IMR-90 (cell line): ENCODE measurements around the gene MAVS. TPM values are rescaled to one million over a fixed set of nuclear protein-coding genes. Genes with fewer than 3 reads are reported as not detected.
A peak's percentile ranks its signal among the peaks of the same experiment; 100 is the strongest.

Experiments
- ATAC-seq: fragments of 200-7000 bp; cut with Tn5 transposase; 2 replicates; pipeline ENCODE4 v1.9.1; 2020; ENCODE audit warnings: low read depth, mild to moderate bottlenecking, moderate library complexity
- BruUV-seq: library from RNA; stranded (reverse); fragments of 400-500 nt; replicated peaks from 2 replicates; lab custom pipeline; 2021; lab: Mats Ljungman, UMichigan
- CTCF ChIA-PET: fragments of 300-600 bp; formaldehyde crosslinking; extraction: SDS; loops from one replicate; lab custom pipeline; 2021; ENCODE audit warnings: antibody characterized with exemption; lab: Yijun Ruan, JAX
- POLR2A ChIA-PET: fragments of 300-600 bp; sonication (Branson Sonifier 250); formaldehyde crosslinking; loops from one replicate; lab custom pipeline; 2022; ENCODE audit warnings: antibody characterized with exemption; ENCODE audit not compliant: unreplicated experiment; lab: Charles Lee
- DNase-seq: peaks from one replicate; pipeline ENCODE4 v3.0.0; 2013
- H2AFZ ChIP-seq: replicated peaks from 2 replicates; pipeline ENCODE3; 2013; ENCODE audit warnings: low read length, mild to moderate bottlenecking; ENCODE audit not compliant: poor library complexity
- H2AK5ac ChIP-seq: 2 replicates; pipeline ENCODE4 v1.6.1; 2013; ENCODE audit warnings: low read depth, low read length, inconsistent platforms
- H2AK9ac ChIP-seq: replicated peaks from 2 replicates; pipeline ENCODE3; 2013; ENCODE audit warnings: mild to moderate bottlenecking, low read depth, low read length, moderate library complexity; ENCODE audit not compliant: poor library complexity
- H2BK120ac ChIP-seq: 2 replicates; pipeline ENCODE4 v1.6.1; 2013; ENCODE audit warnings: low read depth, low read length, inconsistent platforms
- H2BK15ac ChIP-seq: 3 replicates; pipeline ENCODE4 v1.6.1; 2013; ENCODE audit warnings: low read depth, low read length, inconsistent platforms
- H2BK20ac ChIP-seq: 2 replicates; pipeline ENCODE4 v1.6.1; 2013; ENCODE audit warnings: low read depth, mild to moderate bottlenecking, inconsistent platforms, low read length, moderate library complexity
- H2BK5ac ChIP-seq: 2 replicates; pipeline ENCODE4 v1.6.1; 2013; ENCODE audit warnings: mild to moderate bottlenecking, low read depth, low read length, inconsistent platforms; ENCODE audit not compliant: poor library complexity, severe bottlenecking
- H3K14ac ChIP-seq: replicated peaks from 2 replicates; pipeline ENCODE4 v1.6.1; 2013; ENCODE audit warnings: low read depth, low read length, inconsistent platforms
- H3K18ac ChIP-seq: 2 replicates; pipeline ENCODE4 v1.6.1; 2013; ENCODE audit warnings: low read depth, low read length, control low read depth
- H3K23ac ChIP-seq: 2 replicates; pipeline ENCODE4 v1.6.1; 2013; ENCODE audit warnings: low read depth, low read length, inconsistent platforms
- H3K27ac ChIP-seq: 2 replicates; pipeline ENCODE4 v1.5.1; 2013; ENCODE audit warnings: mild to moderate bottlenecking, control low read depth, low read length; ENCODE audit not compliant: insufficient read depth
- H3K27me3 ChIP-seq: 2 replicates; pipeline ENCODE4 v1.6.1; 2013; ENCODE audit warnings: low read length; ENCODE audit not compliant: control insufficient read depth, insufficient read depth
- H3K36me3 ChIP-seq: 2 replicates; pipeline ENCODE4 v1.6.1; 2013; ENCODE audit warnings: low read length, mixed read lengths; ENCODE audit not compliant: control insufficient read depth, insufficient read depth
- H3K4ac ChIP-seq: 2 replicates; pipeline ENCODE4 v1.6.1; 2013; ENCODE audit warnings: low read depth, low read length, inconsistent platforms
- H3K4me1 ChIP-seq: 2 replicates; pipeline ENCODE4 v1.6.1; 2013; ENCODE audit warnings: low read length, mixed read lengths; ENCODE audit not compliant: control insufficient read depth, insufficient read depth
- H3K4me2 ChIP-seq: 2 replicates; pipeline ENCODE4 v1.6.1; 2013; ENCODE audit warnings: low read depth, mild to moderate bottlenecking, control low read depth, low read length, moderate library complexity
- H3K4me3 ChIP-seq: 2 replicates; pipeline ENCODE4 v1.5.1; 2013; ENCODE audit warnings: low read depth, mild to moderate bottlenecking, control low read depth, low read length, moderate library complexity; ENCODE audit not compliant: insufficient read depth
- H3K56ac ChIP-seq: 2 replicates; pipeline ENCODE4 v1.6.1; 2013; ENCODE audit warnings: low read length, inconsistent platforms; ENCODE audit not compliant: insufficient read depth; ENCODE audit errors: extremely low read depth
- H3K79me1 ChIP-seq, 2 experiments: 2 replicates each; pipeline ENCODE4 v1.6.1; 2013; ENCODE audit warnings: low read length in 2 of 2, inconsistent platforms in 1 of 2, low read depth in 1 of 2
- H3K9ac ChIP-seq: 2 replicates; pipeline ENCODE4 v1.6.1; 2013; ENCODE audit warnings: low read depth, low read length, control low read depth
- H3K9me1 ChIP-seq: 2 replicates; pipeline ENCODE4 v1.6.1; 2013; ENCODE audit warnings: low read length, inconsistent platforms; ENCODE audit not compliant: insufficient read depth
- H3K9me3 ChIP-seq: 2 replicates; pipeline ENCODE4 v1.6.1; 2013; ENCODE audit warnings: low read length; ENCODE audit not compliant: control insufficient read depth, insufficient read depth
- H4K20me1 ChIP-seq: 2 replicates; pipeline ENCODE4 v1.6.1; 2013; ENCODE audit warnings: low read length, inconsistent platforms; ENCODE audit not compliant: insufficient read depth
- H4K5ac ChIP-seq: 2 replicates; pipeline ENCODE4 v1.6.1; 2013; ENCODE audit warnings: mild to moderate bottlenecking, low read depth, low read length, control low read depth
- H4K8ac ChIP-seq, 2 experiments: 2 replicates each; pipeline ENCODE4 v1.6.1; 2013; ENCODE audit warnings: low read depth in 2 of 2, low read length in 2 of 2, control low read depth in 1 of 2, inconsistent platforms in 1 of 2
- H4K91ac ChIP-seq: 2 replicates; pipeline ENCODE4 v1.6.1; 2013; ENCODE audit warnings: low read depth, low read length, inconsistent platforms; ENCODE audit not compliant: insufficient read depth
- CEBPB ChIP-seq: IDR thresholded peaks from 2 replicates; pipeline ENCODE4 v1.6.1; 2012; ENCODE audit warnings: low read depth, low read length, improper control_type of control experiment
- MAZ ChIP-seq: IDR thresholded peaks from 2 replicates; pipeline ENCODE4 v1.6.1; 2012; ENCODE audit warnings: low read depth, mild to moderate bottlenecking, low read length, improper control_type of control experiment, moderate library complexity, borderline replicate concordance
- WGBS, 2 experiments: methylation state at CpG; one replicate each; pipeline versions ENCODE4 v1.1.5 to v1.1.7; 2013; ENCODE audit warnings: missing lambda C conversion rate in 2 of 2; ENCODE audit not compliant: insufficient read length in 1 of 2; ENCODE audit errors: extremely low coverage in 2 of 2; 5-methylcytosine and 5-hydroxymethylcytosine counted together
- dilution Hi-C: fragments of 300-500 bp; cut with HindIII; formaldehyde crosslinking; loops from one replicate; pipeline ENCODE4 v1.14.3; 2018; ENCODE audit warnings: low sequenced_read_pairs; ENCODE audit not compliant: unreplicated experiment
- in situ Hi-C: fragments of 300-500 bp; cut with MboI; formaldehyde crosslinking; loops from 3 replicates; pipeline ENCODE4 v1.14.3; 2019; ENCODE audit warnings: low sequenced_read_pairs, inconsistent platforms, mixed read lengths
- intact Hi-C: fragments of 100-400 bp; cut with micrococcal nuclease; formaldehyde crosslinking; loops from 2 replicates; pipeline ENCODE4 v1.10.0; 2022
- polyA plus RNA-seq, 3 experiments: library from polyadenylated mRNA; depleted of rRNA; stranded (reverse); fragments of >200 nt; gene quantifications; 2 replicates each; pipeline ENCODE4 v1.2.3, GENCODE V29; 2012; ENCODE audit warnings: low replicate concordance in 1 of 3
- total RNA-seq: library from RNA; depleted of rRNA; stranded (reverse); fragments of >200 nt; gene quantifications from 2 replicates; pipeline ENCODE4 v1.2.3, GENCODE V29; 2012

MAVS gene
- total and polyA plus RNA-seq, 2 of the 4 experiments (the other 2 are of a cell fraction): 10.4 to 15.6 TPM

DNA sequence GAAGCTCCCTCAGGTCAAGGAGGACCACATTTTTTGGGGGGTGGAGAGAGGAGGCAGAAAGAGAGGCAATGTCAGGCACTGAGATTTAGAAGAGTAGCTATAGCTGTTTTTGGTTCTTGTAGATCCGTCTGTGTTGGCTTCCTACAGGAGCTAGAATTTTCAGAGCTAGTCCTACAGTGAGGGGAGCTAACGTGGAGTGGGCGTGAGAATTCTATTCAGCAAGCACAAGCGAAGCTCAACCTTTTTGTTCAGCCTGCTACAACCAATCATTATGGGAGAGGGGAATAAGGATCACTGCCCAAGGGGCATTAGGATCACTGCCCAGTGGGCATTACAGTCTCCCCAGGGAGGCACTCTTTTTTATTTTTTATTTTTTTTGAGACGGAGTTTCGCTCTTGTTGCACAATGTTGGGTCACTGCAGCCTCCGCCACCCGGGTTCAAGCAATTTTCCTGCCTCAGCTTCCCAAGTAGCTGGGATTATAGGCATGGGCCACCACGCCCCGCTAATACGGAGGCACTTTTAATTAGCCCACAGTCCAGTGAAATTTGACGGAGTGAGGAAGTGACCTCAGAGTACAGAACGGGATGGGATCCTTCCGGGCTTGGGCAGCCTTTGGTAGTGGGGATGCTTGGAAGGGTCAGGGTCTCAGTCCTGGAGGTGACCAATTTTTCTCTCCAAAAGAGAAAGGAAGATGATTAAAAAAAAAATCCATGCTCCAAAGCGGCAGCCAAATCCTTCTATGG lies 41.4 kb downstream of the MAVS start:
- Histone ChIP-seq H3K4me2 (peak overlapping the region; percentile 60), H3K27ac (peak overlapping the region; percentile 97), H2AK9ac (peak overlapping the region; percentile 98), H4K5ac (peak overlapping the region; percentile 53), H3K36me3 (peaks cover 6% of the 10 kb centered on the region), H2AFZ (peak overlapping the region; percentile 93), H4K20me1 (peaks cover 35% of the 10 kb centered on the region), H3K79me1 (peaks cover 21 to 46% of the 10 kb centered on the region in 2 experiments; a peak in 3 of 4 replicates), H3K4ac (peak overlapping the region; percentile 95), H3K9ac (peak overlapping the region; percentile 88), H2AK5ac (peak overlapping the region; percentile 79), H3K27me3 (no peaks in the 10 kb centered on the region), H2BK5ac (peak overlapping the region; percentile 96), H3K9me3 (no peaks in the 10 kb centered on the region), H3K4me3 (peak overlapping the region; percentile 76), H4K8ac (peak overlapping the region; percentile 73 to 94; a peak in 2 of 4 replicates), H3K9me1 (peaks cover 6% of the 10 kb centered on the region), H2BK120ac (peak overlapping the region; percentile 42), H4K91ac (peak overlapping the region; percentile 97), H3K4me1 (peaks cover 6% of the 10 kb centered on the region; the same call in 1 of the 2 replicates), H3K23ac (peak overlapping the region; percentile 82), H3K18ac (no peak overlapping the region), H3K56ac (peak overlapping the region; percentile 52), H2BK20ac (peak overlapping the region; percentile 44; the same call in 1 of the 2 replicates), H2BK15ac (peak overlapping the region; percentile 18; the same call in 2 of the 3 replicates), H3K14ac (peak overlapping the region; percentile 97)
- ChIA-PET CTCF (interaction anchor here (0.6 to 2.2 kb wide), 8 partner anchors 10 to 284 kb away, joined by 3 to 6 read pairs (median 4); no protein-coding TSS in a partner anchor), POLR2A (interaction anchor here (0.6 kb wide), 1 partner anchor 187 kb away, joined by 3 read pairs; no protein-coding TSS in a partner anchor)
- 0% methylated on average over 1 of the region's 15 CpGs; no CpG with 5 or more reads in 1 of the 2 experiments for WGBS, 2 experiments
- in situ Hi-C loops: no loop called here
- TSS peak; percentile 42 for BruUV-seq
- ATAC-seq (peak; percentile 5), DNase-seq (no peak)
- dilution Hi-C loops: no loop called here
- intact Hi-C loops: loop anchor here (2.0 to 5.0 kb wide), 3 partner anchors 125 to 197 kb away; no protein-coding TSS in a partner anchor
- TF ChIP-seq MAZ (no peak), CEBPB (peak; percentile 32)
